ENCODE measurements around the gene RAB4A. TPM values are rescaled to one million over a fixed set of nuclear protein-coding genes. Genes with fewer than 3 reads are reported as not detected.

RAB4A gene
- total RNA-seq, 1 donor from 2014 or later, result 58.6 TPM

DNA sequence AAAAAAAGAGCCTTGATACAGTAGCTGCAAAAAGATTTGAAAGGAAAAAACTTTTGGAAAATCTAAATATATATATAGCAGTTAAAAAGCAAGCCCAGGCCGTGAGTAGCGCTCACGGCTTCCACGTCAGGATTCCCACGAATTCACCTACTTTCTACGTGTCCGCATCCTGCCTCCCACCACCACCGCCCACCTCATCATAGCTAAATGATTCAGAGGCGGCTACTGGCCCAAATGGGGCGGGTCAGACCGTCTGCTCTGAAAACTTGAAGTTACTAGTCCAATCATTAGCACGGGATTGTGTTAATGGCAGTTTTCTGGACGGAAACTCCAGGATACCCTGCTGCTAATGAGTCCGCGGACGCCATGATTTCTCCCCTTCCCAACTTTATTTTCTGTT lies 73.2 kb downstream of the RAB4A start:
- Mint-ChIP-seq H3K4me1 (ENCODE audit: low read depth) (peaks cover 23% of the 10 kb centered on the region), H3K27me3 (ENCODE audit: low read depth) (peaks cover 7% of the 10 kb centered on the region), H3K4me3 (ENCODE audit: unreplicated experiment) (no peak overlapping the region), H3K36me3 (ENCODE audit: low read depth) (no peaks in the 10 kb centered on the region), H3K9me3 (ENCODE audit: low read depth) (peaks cover 2% of the 10 kb centered on the region), H3K27ac (ENCODE audit: unreplicated experiment) (no peak overlapping the region)
- TF ChIP-seq, protein P1, sequence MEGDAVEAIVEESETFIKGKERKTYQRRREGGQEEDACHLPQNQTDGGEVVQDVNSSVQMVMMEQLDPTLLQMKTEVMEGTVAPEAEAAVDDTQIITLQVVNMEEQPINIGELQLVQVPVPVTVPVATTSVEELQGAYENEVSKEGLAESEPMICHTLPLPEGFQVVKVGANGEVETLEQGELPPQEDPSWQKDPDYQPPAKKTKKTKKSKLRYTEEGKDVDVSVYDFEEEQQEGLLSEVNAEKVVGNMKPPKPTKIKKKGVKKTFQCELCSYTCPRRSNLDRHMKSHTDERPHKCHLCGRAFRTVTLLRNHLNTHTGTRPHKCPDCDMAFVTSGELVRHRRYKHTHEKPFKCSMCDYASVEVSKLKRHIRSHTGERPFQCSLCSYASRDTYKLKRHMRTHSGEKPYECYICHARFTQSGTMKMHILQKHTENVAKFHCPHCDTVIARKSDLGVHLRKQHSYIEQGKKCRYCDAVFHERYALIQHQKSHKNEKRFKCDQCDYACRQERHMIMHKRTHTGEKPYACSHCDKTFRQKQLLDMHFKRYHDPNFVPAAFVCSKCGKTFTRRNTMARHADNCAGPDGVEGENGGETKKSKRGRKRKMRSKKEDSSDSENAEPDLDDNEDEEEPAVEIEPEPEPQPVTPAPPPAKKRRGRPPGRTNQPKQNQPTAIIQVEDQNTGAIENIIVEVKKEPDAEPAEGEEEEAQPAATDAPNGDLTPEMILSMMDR (IDR thresholded peaks at IDR 0.05), result no peak
- no peak for DNase-seq (ENCODE audit: low spot score)

GRCh38 chr1:229344937-229345684 lies 74.2 kb downstream of the RAB4A start:
- Mint-ChIP-seq H3K36me3 (ENCODE audit: low read depth) (no peaks in the 10 kb centered on the region), H3K9me3 (ENCODE audit: low read depth) (peaks cover 2% of the 10 kb centered on the region), H3K27me3 (ENCODE audit: low read depth) (peaks cover 7% of the 10 kb centered on the region), H3K4me1 (ENCODE audit: low read depth) (peaks cover 19% of the 10 kb centered on the region), H3K27ac (ENCODE audit: unreplicated experiment) (no peak overlapping the region), H3K4me3 (ENCODE audit: unreplicated experiment) (no peak overlapping the region)
- no peak for DNase-seq (ENCODE audit: low spot score)
- TF ChIP-seq, protein P1 (IDR thresholded peaks at IDR 0.05), result no peak

GRCh38 chr1:229347528-229347927 lies 76.6 kb downstream of the RAB4A start:
- Mint-ChIP-seq H3K4me3 (ENCODE audit: unreplicated experiment) (no peak overlapping the region), H3K27me3 (ENCODE audit: low read depth) (peaks cover 11% of the 10 kb centered on the region), H3K9me3 (ENCODE audit: low read depth) (peaks cover 2% of the 10 kb centered on the region), H3K4me1 (ENCODE audit: low read depth) (peaks cover 5% of the 10 kb centered on the region), H3K27ac (ENCODE audit: unreplicated experiment) (no peak overlapping the region), H3K36me3 (ENCODE audit: low read depth) (no peaks in the 10 kb centered on the region)
- TF ChIP-seq, protein P1 (IDR thresholded peaks at IDR 0.05), result no peak
- no peak for DNase-seq (ENCODE audit: low spot score)

DNA sequence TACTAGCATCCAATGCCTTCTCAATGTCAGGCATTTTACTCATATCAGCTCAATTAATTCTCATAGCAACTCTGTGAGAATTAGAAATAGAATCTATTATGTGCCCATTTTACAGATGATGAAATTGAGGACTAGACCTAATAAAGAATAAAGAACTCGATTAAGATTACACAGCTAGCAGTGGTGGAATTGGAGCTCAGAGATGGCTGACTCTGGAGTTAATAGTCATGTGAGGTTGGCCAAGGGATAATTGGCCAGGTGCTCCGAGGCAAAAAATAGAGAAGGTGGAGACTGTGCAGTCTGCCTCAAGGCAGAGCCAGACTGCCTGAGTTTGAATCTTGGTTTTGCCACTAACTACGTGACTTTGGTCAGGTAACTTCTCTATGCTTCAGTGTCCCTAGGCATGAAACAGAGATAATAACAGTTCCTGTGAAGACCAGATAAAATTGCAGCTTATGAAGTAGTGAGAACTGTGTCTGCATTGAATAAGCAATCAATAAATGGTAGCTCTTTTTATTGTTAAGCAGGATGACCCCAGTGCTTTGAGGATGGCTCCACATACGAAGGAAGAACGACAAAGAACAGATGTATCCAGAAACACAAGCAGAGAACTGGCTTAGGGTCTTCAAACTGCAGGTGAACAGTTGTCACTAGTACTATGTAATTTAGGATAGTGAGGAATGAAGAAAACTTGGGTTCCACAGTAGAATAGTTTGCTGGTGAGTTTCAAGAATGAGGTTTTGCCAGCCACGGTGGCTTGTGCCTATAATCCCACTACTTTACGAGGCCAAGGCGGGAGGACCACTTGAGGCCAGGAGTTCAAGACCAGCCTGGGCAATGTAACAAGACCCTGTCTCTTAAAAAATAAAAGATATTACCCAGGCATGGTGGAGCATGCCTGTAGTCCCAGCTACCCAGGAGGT lies 78.8 kb downstream of the RAB4A start:
- TF ChIP-seq, protein P1 (IDR thresholded peaks at IDR 0.05), result no peak
- H3K4me1 Mint-ChIP-seq (ENCODE audit: low read depth), result no peaks in the 10 kb centered on the region
- H3K36me3 Mint-ChIP-seq (ENCODE audit: low read depth), result no peaks in the 10 kb centered on the region
- H3K4me3 Mint-ChIP-seq (ENCODE audit: unreplicated experiment), result no peak overlapping the region
- no peak overlapping the region for H3K27ac Mint-ChIP-seq (ENCODE audit: unreplicated experiment)
- peaks cover 19% of the 10 kb centered on the region for H3K27me3 Mint-ChIP-seq (ENCODE audit: low read depth)
- H3K9me3 Mint-ChIP-seq (ENCODE audit: low read depth), result peaks cover 5% of the 10 kb centered on the region
- DNase-seq (ENCODE audit: low spot score), result no peak

DNA sequence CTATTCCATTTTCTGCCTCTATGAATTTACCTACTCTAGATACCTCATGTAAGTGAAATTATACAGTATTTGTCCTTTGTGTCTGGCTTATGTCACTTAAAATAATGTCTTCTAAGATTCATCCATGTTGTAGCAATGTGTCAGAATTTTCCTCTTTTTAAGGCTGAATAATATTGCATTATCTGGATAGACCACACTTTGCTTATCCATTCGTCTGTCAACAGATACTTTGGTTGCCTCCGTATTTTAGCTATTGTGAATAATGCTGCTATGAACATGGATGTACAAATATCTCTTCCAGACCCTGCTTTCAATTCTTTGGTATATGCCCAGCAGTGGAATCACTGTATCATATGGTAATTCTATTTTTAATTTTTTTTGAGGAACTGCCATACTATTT lies 82.1 kb downstream of the RAB4A start:
- no peak for DNase-seq (ENCODE audit: low spot score)
- Mint-ChIP-seq H3K27ac (ENCODE audit: unreplicated experiment) (no peak overlapping the region), H3K4me1 (ENCODE audit: low read depth) (no peaks in the 10 kb centered on the region), H3K27me3 (ENCODE audit: low read depth) (peaks cover 29% of the 10 kb centered on the region), H3K4me3 (ENCODE audit: unreplicated experiment) (no peak overlapping the region), H3K36me3 (ENCODE audit: low read depth) (no peaks in the 10 kb centered on the region), H3K9me3 (ENCODE audit: low read depth) (peaks cover 21% of the 10 kb centered on the region)
- TF ChIP-seq, protein P1 (IDR thresholded peaks at IDR 0.05), result no peak
